ENCODE results near the gene STRBP.

Gene STRBP

GRCh38 chr9:123096987-123097386, 171.4 kb downstream of the STRBP start:
- H3K36me3 ChIP-seq (ENCODE audit: control insufficient read depth, low read length), result peaks cover 95% of the 10 kb centered on the region
- no peaks in the 10 kb centered on the region for H3K9me3 ChIP-seq (ENCODE audit: control insufficient read depth, insufficient read depth, low read length)
- H4K20me1 ChIP-seq (ENCODE audit: control insufficient read depth, insufficient read depth, low read depth, low read length), result 0 out of 2 replicates have a peak, but pooled peaks cover 3% of the 10 kb centered on the region
- H3K4me1 ChIP-seq (ENCODE audit: control insufficient read depth, low read length), result peaks cover 49% of the 10 kb centered on the region
- TF ChIP-seq EZH2phosphoT487 (IDR thresholded peaks at IDR 0.05; ENCODE audit: borderline replicate concordance, low read length) (no peak), CTCF (IDR thresholded peaks at IDR 0.05; ENCODE audit: low read depth, low read length, poor library complexity, severe bottlenecking) (no peak)
- no peak overlapping the region for H3K4me3 ChIP-seq (ENCODE audit: low read length)
- peaks cover 33% of the 10 kb centered on the region for H3F3A ChIP-seq (ENCODE audit: control insufficient read depth, insufficient read depth)
- H3K9me2 ChIP-seq (replicated peaks; ENCODE audit: control insufficient read depth, low read length), result no peaks in the 10 kb centered on the region
- no peak overlapping the region for H3K4me2 ChIP-seq (ENCODE audit: low read length)
- no peaks in the 10 kb centered on the region for H3K27me3 ChIP-seq (ENCODE audit: control insufficient read depth, low read length)
- peaks cover 47% of the 10 kb centered on the region for H3K79me2 ChIP-seq (ENCODE audit: control insufficient read depth, low read length)
- H3K27ac ChIP-seq (ENCODE audit: low read depth, low read length), result no peak overlapping the region

- peaks cover 82% of the 10 kb centered on the region for H3K36me3 ChIP-seq (ENCODE audit: control insufficient read depth, low read length)
- no peaks in the 10 kb centered on the region for H3K27me3 ChIP-seq (ENCODE audit: control insufficient read depth, low read length)
- peak overlapping the region; percentile 77 for H3K4me3 ChIP-seq (ENCODE audit: low read length)
- peaks cover 71% of the 10 kb centered on the region for H3K79me2 ChIP-seq (ENCODE audit: control insufficient read depth, low read length)
- TF ChIP-seq CTCF (IDR thresholded peaks at IDR 0.05; ENCODE audit: low read depth, low read length, poor library complexity, severe bottlenecking), result no peak
- no peak for TF ChIP-seq EZH2phosphoT487 (IDR thresholded peaks at IDR 0.05; ENCODE audit: borderline replicate concordance, low read length)
- peak overlapping the region; percentile 88 for H3K4me2 ChIP-seq (ENCODE audit: low read length)
- H3F3A ChIP-seq (ENCODE audit: control insufficient read depth, insufficient read depth), result peaks cover 29% of the 10 kb centered on the region
- peaks cover 87% of the 10 kb centered on the region for H3K4me1 ChIP-seq (ENCODE audit: control insufficient read depth, low read length)
- no peaks in the 10 kb centered on the region for H4K20me1 ChIP-seq (ENCODE audit: control insufficient read depth, insufficient read depth, low read depth, low read length)
- H3K9me3 ChIP-seq (ENCODE audit: control insufficient read depth, insufficient read depth, low read length), result no peaks in the 10 kb centered on the region
- H3K9me2 ChIP-seq (replicated peaks; ENCODE audit: control insufficient read depth, low read length), result no peaks in the 10 kb centered on the region
- peak overlapping the region; percentile 96 for H3K27ac ChIP-seq (ENCODE audit: low read depth, low read length)
Measured at GRCh38 chr9:123093141-123093540, 175.2 kb downstream of the STRBP start.

- H3K4me1 ChIP-seq (ENCODE audit: control insufficient read depth, low read length), result peaks cover 97% of the 10 kb centered on the region
- H3K27me3 ChIP-seq (ENCODE audit: control insufficient read depth, low read length), result no peaks in the 10 kb centered on the region
- H3K27ac ChIP-seq (ENCODE audit: low read depth, low read length), result peak overlapping the region; percentile 96
Measured at GRCh38 chr9:123091459-123091858, 176.9 kb downstream of the STRBP start.

More at GRCh38 chr9:123091459-123091858, 176.9 kb downstream of the STRBP start:
- Histone ChIP-seq H3K9me3 (ENCODE audit: control insufficient read depth, insufficient read depth, low read length) (no peaks in the 10 kb centered on the region), H3K4me2 (ENCODE audit: low read length) (peak overlapping the region; percentile 88), H4K20me1 (ENCODE audit: control insufficient read depth, insufficient read depth, low read depth, low read length) (no peaks in the 10 kb centered on the region), H3F3A (ENCODE audit: control insufficient read depth, insufficient read depth) (peaks cover 29% of the 10 kb centered on the region), H3K9me2 (replicated peaks; ENCODE audit: control insufficient read depth, low read length) (no peaks in the 10 kb centered on the region), H3K36me3 (ENCODE audit: control insufficient read depth, low read length) (peaks cover 68% of the 10 kb centered on the region), H3K4me3 (ENCODE audit: low read length) (peak overlapping the region; percentile 77), H3K79me2 (ENCODE audit: control insufficient read depth, low read length) (peaks cover 67% of the 10 kb centered on the region)
- no peak for TF ChIP-seq EZH2phosphoT487 (IDR thresholded peaks at IDR 0.05; ENCODE audit: borderline replicate concordance, low read length)
- peak; percentile 81 for TF ChIP-seq CTCF (IDR thresholded peaks at IDR 0.05; ENCODE audit: low read depth, low read length, poor library complexity, severe bottlenecking)

Data from DOHH2 (cell line).